GM23338 (cell line): ENCODE data around the gene USP2. TPM values are rescaled to one million over a fixed set of nuclear protein-coding genes. Genes with fewer than 3 reads are reported as not detected.

Experiments used
- ATAC-seq: fragments of 200-7000 bp; cut with Tn5 transposase; 3 replicates; pipeline ENCODE4 v1.9.1; 2020
- DNase-seq: peaks from one replicate; pipeline ENCODE4 v3.0.0-alpha.2; 2015; ENCODE audit warnings: low spot score
- H2AFZ ChIP-seq: fragments of 200-600 bp; sonication (generic); 2 replicates; pipeline ENCODE4 v1.8.0; 2016; ENCODE audit warnings: antibody characterized with exemption, mild to moderate bottlenecking, moderate library complexity
- H3F3A ChIP-seq: fragments of 200-600 bp; sonication (generic); replicated peaks from 2 replicates; pipeline ENCODE4 v1.8.0; 2017; ENCODE audit warnings: antibody characterized with exemption, mixed run types, low read depth
- H3K27ac ChIP-seq: fragments of 200-600 bp; sonication (generic); 2 replicates; pipeline ENCODE4 v1.6.1; 2016; ENCODE audit warnings: low read depth
- H3K27me3 ChIP-seq: fragments of 200-600 bp; sonication (generic); 2 replicates; pipeline ENCODE4 v1.8.0; 2016; ENCODE audit warnings: mild to moderate bottlenecking, mixed run types, moderate library complexity; ENCODE audit not compliant: insufficient read depth
- H3K36me3 ChIP-seq: fragments of 200-600 bp; sonication (generic); 2 replicates; pipeline ENCODE4 v1.8.0; 2016; ENCODE audit warnings: mild to moderate bottlenecking; ENCODE audit not compliant: insufficient read depth
- H3K4me1 ChIP-seq: fragments of 200-600 bp; sonication (generic); 2 replicates; pipeline ENCODE4 v1.8.0; 2016; ENCODE audit warnings: mild to moderate bottlenecking, moderate library complexity; ENCODE audit not compliant: insufficient read depth
- H3K4me2 ChIP-seq: fragments of 200-600 bp; sonication (generic); 2 replicates; pipeline ENCODE4 v1.7.1; 2017; ENCODE audit warnings: mixed run types
- H3K4me3 ChIP-seq: fragments of 200-600 bp; sonication (generic); 2 replicates; pipeline ENCODE4 v1.6.1; 2016; ENCODE audit warnings: mixed run types
- H3K79me2 ChIP-seq: fragments of 200-600 bp; sonication (generic); replicated peaks from 2 replicates; pipeline ENCODE4 v1.8.0; 2017; ENCODE audit warnings: mild to moderate bottlenecking; ENCODE audit not compliant: insufficient read depth
- H3K9me2 ChIP-seq: fragments of 200-600 bp; sonication (generic); 2 replicates; pipeline ENCODE4 v1.8.0; 2017; ENCODE audit not compliant: insufficient read depth
- H4K20me1 ChIP-seq: fragments of 200-600 bp; sonication (generic); replicated peaks from 2 replicates; pipeline ENCODE4 v1.8.0; 2017; ENCODE audit warnings: mild to moderate bottlenecking; ENCODE audit not compliant: insufficient read depth
- H3K27ac Mint-ChIP-seq: 2 replicates; pipeline ENCODE4 v1.8.0; 2020; ENCODE audit warnings: inconsistent platforms, mild to moderate bottlenecking, moderate library complexity, mixed read lengths
- H3K27me3 Mint-ChIP-seq: 3 replicates; pipeline ENCODE4 v1.8.0; 2022; ENCODE audit warnings: low read depth, mild to moderate bottlenecking, moderate library complexity, mixed read lengths, inconsistent platforms; ENCODE audit not compliant: insufficient read depth, poor library complexity
- H3K36me3 Mint-ChIP-seq: 3 replicates; pipeline ENCODE4 v1.8.0; 2021; ENCODE audit warnings: low read depth, mild to moderate bottlenecking, inconsistent platforms, moderate library complexity, mixed read lengths
- H3K4me1 Mint-ChIP-seq: 3 replicates; pipeline ENCODE4 v1.8.0; 2020; ENCODE audit warnings: mild to moderate bottlenecking, inconsistent platforms, mixed read lengths
- H3K4me3 Mint-ChIP-seq: 3 replicates; pipeline ENCODE4 v1.8.0; 2021; ENCODE audit warnings: moderate library complexity, mild to moderate bottlenecking, inconsistent platforms, mixed read lengths
- H3K9me3 Mint-ChIP-seq: 3 replicates; pipeline ENCODE4 v1.8.0; 2020; ENCODE audit warnings: moderate library complexity, mild to moderate bottlenecking, inconsistent platforms, mixed read lengths
- CREB1 ChIP-seq: fragments of 250-450 bp; sonication (Bioruptor Pico); IDR thresholded peaks from 2 replicates; pipeline ENCODE4 v1.5.0; 2020; ENCODE audit warnings: low read depth, mild to moderate bottlenecking, moderate library complexity
- CTCF ChIP-seq, 2 experiments: fragments of 200-600 bp in 1 of 2; sonication (generic) in 1 of 2; conservative IDR thresholded peaks; 2 replicates each; pipeline versions ENCODE4 v1.5.1 to v1.6.1; 2016 to 2017; ENCODE audit warnings: antibody characterized with exemption in 2 of 2, low read depth in 2 of 2, mild to moderate bottlenecking in 2 of 2, moderate library complexity in 1 of 2
- EZH2 ChIP-seq: fragments of 200-600 bp; sonication (generic); IDR thresholded peaks from one replicate; pipeline ENCODE4 v1.8.0; 2017; ENCODE audit warnings: antibody characterized with exemption, mild to moderate bottlenecking, low read depth; ENCODE audit not compliant: unreplicated experiment
- polyA plus RNA-seq: library from polyadenylated mRNA; unstranded; fragments of >200 nt; fragmentation: Nextera tagmentation; extraction: Ambion mirVana; gene quantifications from 2 replicates; pipeline ENCODE4 v1.2.1, GENCODE V29; 2016
- total RNA-seq: library from RNA; depleted of rRNA; stranded (reverse); fragments of >200 nt; shearing (Covaris generic); gene quantifications from 2 replicates; pipeline ENCODE4 v1.2.3, GENCODE V29; 2014
- TF ChIP-seq, protein P1 (sequence below): IDR thresholded peaks from one replicate; pipeline ENCODE4 v1.6.1; 2018; ENCODE audit warnings: antibody characterized with exemption; ENCODE audit not compliant: unreplicated experiment

USP2 gene
- total and polyA plus RNA-seq, 2 experiments from 2014 or later: 4.9 to 5.0 TPM

DNA sequence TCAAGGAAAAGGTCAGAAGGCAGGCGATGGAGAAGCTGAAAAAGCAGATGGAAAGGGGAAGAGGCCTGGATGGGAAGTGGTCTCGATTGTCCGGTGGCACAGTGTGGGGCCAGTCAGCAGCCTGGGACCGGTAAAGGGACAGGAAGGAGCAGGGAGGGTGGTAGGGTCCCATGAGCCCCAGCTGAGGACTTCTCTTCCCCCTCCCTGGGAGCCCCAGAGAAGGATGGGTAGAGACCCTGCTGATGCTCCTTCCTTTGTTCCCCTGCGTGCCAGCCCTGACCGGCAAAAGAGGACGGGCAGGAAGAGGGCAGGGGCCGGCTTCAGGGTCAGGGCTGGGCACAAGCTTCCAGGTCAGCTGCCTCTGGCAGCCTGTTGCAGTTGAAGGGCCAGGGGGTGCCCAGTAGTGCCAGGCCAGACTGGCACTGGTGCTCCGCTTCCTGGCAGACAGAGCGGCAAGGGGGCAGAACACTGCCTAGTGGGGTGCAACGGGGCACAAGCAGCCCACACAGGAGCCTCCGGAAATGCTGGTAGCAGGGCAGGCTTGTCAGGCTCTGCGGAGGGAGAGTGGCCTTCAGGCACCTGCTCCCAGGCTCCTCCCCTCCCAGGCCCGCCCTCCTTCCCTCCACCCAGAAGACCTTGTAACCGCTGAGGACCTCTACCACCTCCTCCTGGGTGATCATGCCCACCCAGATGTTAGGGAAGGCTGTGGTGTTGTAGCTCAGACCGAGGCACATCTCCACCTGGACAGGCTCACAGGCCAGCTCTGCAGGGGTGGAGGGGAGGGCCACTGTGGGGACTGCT lies 40.1 kb downstream of the USP2 start:
- Histone ChIP-seq H3K36me3 (no peaks in the 10 kb centered on the region; the same call in 1 of the 2 replicates), H3K27ac (no peak overlapping the region), H3K4me2 (peak overlapping the region; percentile 79), H4K20me1 (no peaks in the 10 kb centered on the region), H2AFZ (peak overlapping the region; percentile 80; the same call in 1 of the 2 replicates), H3K4me3 (peak overlapping the region; percentile 76), H3F3A (peaks cover 16% of the 10 kb centered on the region), H3K9me2 (no peaks in the 10 kb centered on the region), H3K4me1 (peaks cover 36% of the 10 kb centered on the region), H3K79me2 (peaks cover 4% of the 10 kb centered on the region), H3K27me3 (peaks cover 48% of the 10 kb centered on the region)
- 0 out of 4 replicates have a peak, but pooled peaks of 1 of the 2 experiments have one; percentile 8 for TF ChIP-seq CTCF (conservative IDR thresholded peaks at IDR 0.05; ENCODE audit: low read depth in 2 of 2)
- TF ChIP-seq, protein P1, sequence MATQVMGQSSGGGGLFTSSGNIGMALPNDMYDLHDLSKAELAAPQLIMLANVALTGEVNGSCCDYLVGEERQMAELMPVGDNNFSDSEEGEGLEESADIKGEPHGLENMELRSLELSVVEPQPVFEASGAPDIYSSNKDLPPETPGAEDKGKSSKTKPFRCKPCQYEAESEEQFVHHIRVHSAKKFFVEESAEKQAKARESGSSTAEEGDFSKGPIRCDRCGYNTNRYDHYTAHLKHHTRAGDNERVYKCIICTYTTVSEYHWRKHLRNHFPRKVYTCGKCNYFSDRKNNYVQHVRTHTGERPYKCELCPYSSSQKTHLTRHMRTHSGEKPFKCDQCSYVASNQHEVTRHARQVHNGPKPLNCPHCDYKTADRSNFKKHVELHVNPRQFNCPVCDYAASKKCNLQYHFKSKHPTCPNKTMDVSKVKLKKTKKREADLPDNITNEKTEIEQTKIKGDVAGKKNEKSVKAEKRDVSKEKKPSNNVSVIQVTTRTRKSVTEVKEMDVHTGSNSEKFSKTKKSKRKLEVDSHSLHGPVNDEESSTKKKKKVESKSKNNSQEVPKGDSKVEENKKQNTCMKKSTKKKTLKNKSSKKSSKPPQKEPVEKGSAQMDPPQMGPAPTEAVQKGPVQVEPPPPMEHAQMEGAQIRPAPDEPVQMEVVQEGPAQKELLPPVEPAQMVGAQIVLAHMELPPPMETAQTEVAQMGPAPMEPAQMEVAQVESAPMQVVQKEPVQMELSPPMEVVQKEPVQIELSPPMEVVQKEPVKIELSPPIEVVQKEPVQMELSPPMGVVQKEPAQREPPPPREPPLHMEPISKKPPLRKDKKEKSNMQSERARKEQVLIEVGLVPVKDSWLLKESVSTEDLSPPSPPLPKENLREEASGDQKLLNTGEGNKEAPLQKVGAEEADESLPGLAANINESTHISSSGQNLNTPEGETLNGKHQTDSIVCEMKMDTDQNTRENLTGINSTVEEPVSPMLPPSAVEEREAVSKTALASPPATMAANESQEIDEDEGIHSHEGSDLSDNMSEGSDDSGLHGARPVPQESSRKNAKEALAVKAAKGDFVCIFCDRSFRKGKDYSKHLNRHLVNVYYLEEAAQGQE: no peak
- Mint-ChIP-seq H3K27ac (no peak overlapping the region), H3K9me3 (no peaks in the 10 kb centered on the region), H3K36me3 (peaks cover 8% of the 10 kb centered on the region; the same call in 2 of the 3 replicates), H3K4me1 (peaks cover 42% of the 10 kb centered on the region), H3K4me3 (peak overlapping the region; percentile 61), H3K27me3 (peaks cover 43% of the 10 kb centered on the region)
- peak; percentile 43 for DNase-seq
- peak; percentile 2; the same call in 1 of the 3 replicates for ATAC-seq

DNA sequence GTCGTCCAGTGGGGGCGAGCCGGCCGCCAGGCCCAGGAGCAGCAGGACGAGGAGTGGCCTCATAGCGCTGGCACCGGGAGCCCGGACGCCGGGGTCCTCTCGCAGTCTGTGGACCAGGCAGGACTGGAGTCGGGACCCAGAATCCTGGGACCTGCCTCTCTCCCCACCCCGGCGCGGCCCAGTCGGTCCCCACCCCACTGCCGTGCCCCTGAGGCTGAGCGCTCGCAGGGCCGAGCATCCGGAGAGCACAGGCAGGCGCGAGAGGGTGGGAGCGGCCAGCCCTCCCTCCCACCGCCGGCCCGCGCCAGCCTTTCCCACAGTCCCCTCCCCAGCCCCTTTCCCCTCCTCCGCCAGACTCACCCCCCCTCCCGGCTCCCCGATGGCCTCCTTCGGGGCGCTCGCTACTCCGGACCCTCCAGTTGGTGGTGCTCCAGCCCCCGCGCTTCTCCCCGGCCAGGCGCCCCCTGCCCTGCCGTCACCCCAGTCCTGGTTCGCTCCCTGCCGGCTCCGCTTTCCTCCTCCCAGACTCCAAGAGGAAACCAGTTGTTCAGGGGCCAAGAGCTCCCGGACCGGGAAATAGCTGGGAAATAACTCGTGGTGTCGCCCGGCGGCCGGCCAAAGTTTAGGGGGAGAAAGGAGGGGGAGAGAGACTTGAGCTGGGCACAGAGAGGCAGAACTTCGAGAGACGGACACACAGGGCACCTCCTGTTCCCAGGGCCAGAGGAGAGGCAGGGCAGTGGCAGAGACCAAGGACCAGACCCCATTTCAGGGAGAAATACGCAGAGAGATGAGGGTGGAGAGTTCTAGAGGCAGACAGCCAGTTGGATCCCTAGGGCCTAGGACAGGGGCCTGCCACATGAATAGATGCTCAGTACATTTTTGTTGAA lies 40.9 kb downstream of the USP2 start, which contains the start of gene C1QTNF5:
TSS of gene C1QTNF5 (minus strand) at position 549 of the 887 bp plus-strand sequence. CDS start at position 63, 486 bp downstream.
- Mint-ChIP-seq H3K4me1 (peaks cover 49% of the 10 kb centered on the region), H3K9me3 (no peaks in the 10 kb centered on the region), H3K4me3 (peak within 1 kb of the TSS; percentile 61), H3K27ac (no peak within 1 kb of the TSS), H3K36me3 (peaks cover 16% of the 10 kb centered on the region; the same call in 2 of the 3 replicates), H3K27me3 (peaks cover 45% of the 10 kb centered on the region)
- H2AFZ ChIP-seq: peak within 1 kb of the TSS; percentile 88
- peak; percentile 68 for DNase-seq
- peak; percentile 17 for ATAC-seq
- peak within 1 kb of the TSS; percentile 76 for H3K4me3 ChIP-seq
- H3K4me1 ChIP-seq: peaks cover 36% of the 10 kb centered on the region
- no peaks in the 10 kb centered on the region; the same call in 1 of the 2 replicates for H3K36me3 ChIP-seq
- H3K27me3 ChIP-seq: peaks cover 48% of the 10 kb centered on the region
- H3K9me2 ChIP-seq: no peaks in the 10 kb centered on the region
- peaks cover 12% of the 10 kb centered on the region for H3K79me2 ChIP-seq
- H3K27ac ChIP-seq: no peak within 1 kb of the TSS
- peaks cover 16% of the 10 kb centered on the region for H3F3A ChIP-seq
- no peaks in the 10 kb centered on the region for H4K20me1 ChIP-seq
- no peak for TF ChIP-seq CREB1 (CRISPR knock-in tag)
- TF ChIP-seq CTCF (conservative IDR thresholded peaks at IDR 0.05; ENCODE audit: low read depth in 2 of 2): peak in 1 of 2 experiments; percentile 33; a peak in 2 of 4 replicates
- peak; percentile 42 for TF ChIP-seq EZH2
- H3K4me2 ChIP-seq: peak within 1 kb of the TSS; percentile 79
